Calu3 (cell line): ENCODE results near the gene CAVIN2. TPM values are rescaled to one million over a fixed set of nuclear protein-coding genes. Genes with fewer than 3 reads are reported as not detected.

ENCODE experiments used
- BruUV-seq: library from RNA; stranded (reverse); fragments of 400-500 nt; replicated peaks from 2 replicates; lab custom pipeline; 2021; lab: Mats Ljungman, UMichigan
- CTCF ChIA-PET: fragments of 300-600 bp; sonication (Branson Sonifier 250); formaldehyde crosslinking; loops from one replicate; lab custom pipeline; 2022; ENCODE audit warnings: antibody characterized with exemption; lab: Charles Lee
- DNase-seq: peaks from one replicate; pipeline ENCODE4 v3.0.0; 2022
- H3K27ac Mint-ChIP-seq: one replicate; pipeline ENCODE4 v1.8.0; 2022; ENCODE audit warnings: mixed read lengths; ENCODE audit not compliant: unreplicated experiment
- H3K27me3 Mint-ChIP-seq: one replicate; pipeline ENCODE4 v1.8.0; 2022; ENCODE audit warnings: mixed read lengths; ENCODE audit not compliant: unreplicated experiment
- H3K36me3 Mint-ChIP-seq: one replicate; pipeline ENCODE4 v1.8.0; 2022; ENCODE audit warnings: mild to moderate bottlenecking, moderate library complexity, mixed read lengths; ENCODE audit not compliant: insufficient read depth, unreplicated experiment
- H3K4me1 Mint-ChIP-seq: one replicate; pipeline ENCODE4 v1.8.0; 2022; ENCODE audit warnings: mild to moderate bottlenecking, low read depth, mixed read lengths; ENCODE audit not compliant: unreplicated experiment
- H3K4me3 Mint-ChIP-seq: one replicate; pipeline ENCODE4 v1.8.0; 2022; ENCODE audit warnings: mild to moderate bottlenecking, low read depth, moderate library complexity, mixed read lengths; ENCODE audit not compliant: unreplicated experiment
- H3K9me3 Mint-ChIP-seq: one replicate; pipeline ENCODE4 v1.8.0; 2022; ENCODE audit warnings: low read depth, mixed read lengths; ENCODE audit not compliant: unreplicated experiment
- intact Hi-C: fragments of 100-400 bp; cut with micrococcal nuclease; formaldehyde crosslinking; loops from one replicate; pipeline ENCODE4 v1.10.0; 2022; ENCODE audit not compliant: unreplicated experiment
- total RNA-seq: library from RNA; stranded (reverse); gene quantifications from 2 replicates; pipeline ENCODE4 v1.2.3, GENCODE V29; 2022
- TF ChIP-seq, protein P1 (sequence below): fragments of 200-600 bp; IDR thresholded peaks from one replicate; pipeline ENCODE4 v1.8.0; 2022; ENCODE audit warnings: antibody characterized with exemption; ENCODE audit not compliant: unreplicated experiment

Gene CAVIN2
- total RNA-seq, 1 experiment from 2014 or later: not detected

DNA sequence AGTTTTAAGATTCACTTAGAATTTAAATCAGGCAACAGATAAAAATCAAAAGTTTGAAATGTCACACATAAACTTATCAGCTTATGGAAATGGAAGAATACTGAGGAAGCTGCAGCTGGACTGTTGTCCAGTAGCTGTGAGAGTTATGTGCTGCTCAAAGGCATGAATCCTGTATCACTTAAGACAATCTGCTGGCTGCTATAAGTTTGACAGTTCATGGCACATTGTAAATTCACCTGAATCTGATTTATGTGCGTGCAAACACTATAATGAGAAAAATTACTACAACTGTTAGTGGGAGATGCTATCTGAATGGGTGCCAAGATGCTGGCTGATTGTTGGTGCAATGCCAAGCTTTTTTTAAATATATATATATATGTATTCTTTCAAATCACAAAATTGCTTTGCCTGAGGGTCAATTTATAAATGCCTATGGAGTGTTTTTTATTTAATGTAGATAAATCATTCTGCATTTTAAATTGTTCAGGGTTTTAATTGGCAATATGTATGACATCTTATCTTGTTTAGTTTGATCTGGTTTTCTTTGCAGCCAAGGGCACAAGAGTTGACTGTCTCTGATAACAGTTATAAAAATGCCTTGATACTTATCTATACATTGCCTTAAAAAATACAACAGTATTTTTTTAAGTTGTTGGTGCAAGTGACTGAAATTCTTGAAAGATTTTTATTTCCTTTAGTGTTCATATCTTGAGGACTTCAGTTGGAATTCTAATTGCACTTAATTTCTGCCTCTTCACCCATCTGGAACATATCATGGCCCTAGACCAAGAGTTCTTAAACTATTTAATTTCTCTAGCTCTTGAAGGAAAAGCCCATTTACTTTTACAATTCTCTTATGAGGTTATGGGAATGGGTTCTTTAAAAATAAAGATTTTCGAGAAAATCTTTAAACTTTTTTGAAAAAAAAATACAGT lies 48.7 kb downstream of the CAVIN2 start:
- no peak overlapping the region for H3K4me3 Mint-ChIP-seq
- intact Hi-C loops: no loop called here
- CTCF ChIA-PET: no interaction called here
- no peaks in the 10 kb centered on the region for H3K36me3 Mint-ChIP-seq
- no peak for DNase-seq
- H3K27ac Mint-ChIP-seq: no peak overlapping the region
- TF ChIP-seq, protein P1, sequence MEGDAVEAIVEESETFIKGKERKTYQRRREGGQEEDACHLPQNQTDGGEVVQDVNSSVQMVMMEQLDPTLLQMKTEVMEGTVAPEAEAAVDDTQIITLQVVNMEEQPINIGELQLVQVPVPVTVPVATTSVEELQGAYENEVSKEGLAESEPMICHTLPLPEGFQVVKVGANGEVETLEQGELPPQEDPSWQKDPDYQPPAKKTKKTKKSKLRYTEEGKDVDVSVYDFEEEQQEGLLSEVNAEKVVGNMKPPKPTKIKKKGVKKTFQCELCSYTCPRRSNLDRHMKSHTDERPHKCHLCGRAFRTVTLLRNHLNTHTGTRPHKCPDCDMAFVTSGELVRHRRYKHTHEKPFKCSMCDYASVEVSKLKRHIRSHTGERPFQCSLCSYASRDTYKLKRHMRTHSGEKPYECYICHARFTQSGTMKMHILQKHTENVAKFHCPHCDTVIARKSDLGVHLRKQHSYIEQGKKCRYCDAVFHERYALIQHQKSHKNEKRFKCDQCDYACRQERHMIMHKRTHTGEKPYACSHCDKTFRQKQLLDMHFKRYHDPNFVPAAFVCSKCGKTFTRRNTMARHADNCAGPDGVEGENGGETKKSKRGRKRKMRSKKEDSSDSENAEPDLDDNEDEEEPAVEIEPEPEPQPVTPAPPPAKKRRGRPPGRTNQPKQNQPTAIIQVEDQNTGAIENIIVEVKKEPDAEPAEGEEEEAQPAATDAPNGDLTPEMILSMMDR: no peak
- H3K9me3 Mint-ChIP-seq: no peaks in the 10 kb centered on the region
- H3K27me3 Mint-ChIP-seq: no peaks in the 10 kb centered on the region
- no peaks in the 10 kb centered on the region for H3K4me1 Mint-ChIP-seq
- BruUV-seq: no TSS peak

DNA sequence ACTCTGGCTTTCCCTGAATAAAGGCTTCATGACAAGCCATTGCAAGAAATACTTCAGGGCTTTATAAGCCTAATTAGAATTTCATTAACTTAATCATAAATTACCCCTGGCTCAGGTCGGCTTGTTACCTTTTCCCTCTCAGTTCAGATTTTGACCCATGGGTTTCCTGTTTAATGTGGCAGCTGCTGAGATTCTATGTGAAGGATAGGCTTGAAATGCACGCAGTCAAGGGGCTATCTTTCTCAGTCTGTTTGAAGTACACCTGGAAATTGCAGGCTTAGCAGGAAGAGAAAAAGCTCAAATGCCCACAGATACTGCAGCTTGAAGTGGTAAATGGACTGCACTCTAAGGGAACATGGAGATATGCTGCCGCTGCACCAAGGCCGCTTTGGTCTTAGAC lies 49.4 kb downstream of the CAVIN2 start:
- CTCF ChIA-PET: no interaction called here
- intact Hi-C loops: no loop called here
- no peak for DNase-seq
- Mint-ChIP-seq H3K27me3 (no peaks in the 10 kb centered on the region), H3K9me3 (no peaks in the 10 kb centered on the region), H3K4me1 (no peaks in the 10 kb centered on the region), H3K4me3 (no peak overlapping the region), H3K27ac (no peak overlapping the region), H3K36me3 (no peaks in the 10 kb centered on the region)
- BruUV-seq: no TSS peak
- TF ChIP-seq, protein P1: no peak

DNA sequence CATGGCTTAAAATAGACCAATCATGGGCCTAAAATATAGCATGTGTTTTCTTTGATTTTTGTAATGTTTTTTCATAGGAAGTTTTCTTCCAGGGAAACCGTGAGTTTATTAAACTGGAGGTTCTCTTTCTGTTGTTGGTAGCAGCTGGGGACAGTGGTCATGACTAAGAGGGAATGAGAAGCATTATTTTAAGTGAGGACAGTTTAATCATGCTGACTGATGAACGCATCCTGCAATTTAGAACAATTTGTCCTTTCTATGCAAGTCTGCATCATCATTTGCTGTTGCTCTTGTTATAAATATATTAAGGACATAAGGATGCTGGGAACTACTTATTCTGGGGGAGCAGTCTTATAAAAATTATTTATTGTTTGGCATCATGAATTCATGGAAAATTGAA lies 51.2 kb downstream of the CAVIN2 start:
- no peak overlapping the region for H3K27ac Mint-ChIP-seq
- intact Hi-C loops: no loop called here
- no peak for DNase-seq
- no peaks in the 10 kb centered on the region for H3K36me3 Mint-ChIP-seq
- no TSS peak for BruUV-seq
- H3K4me1 Mint-ChIP-seq: no peaks in the 10 kb centered on the region
- CTCF ChIA-PET: no interaction called here
- H3K27me3 Mint-ChIP-seq: no peaks in the 10 kb centered on the region
- H3K4me3 Mint-ChIP-seq: no peak overlapping the region
- TF ChIP-seq, protein P1: no peak
- H3K9me3 Mint-ChIP-seq: no peaks in the 10 kb centered on the region

DNA sequence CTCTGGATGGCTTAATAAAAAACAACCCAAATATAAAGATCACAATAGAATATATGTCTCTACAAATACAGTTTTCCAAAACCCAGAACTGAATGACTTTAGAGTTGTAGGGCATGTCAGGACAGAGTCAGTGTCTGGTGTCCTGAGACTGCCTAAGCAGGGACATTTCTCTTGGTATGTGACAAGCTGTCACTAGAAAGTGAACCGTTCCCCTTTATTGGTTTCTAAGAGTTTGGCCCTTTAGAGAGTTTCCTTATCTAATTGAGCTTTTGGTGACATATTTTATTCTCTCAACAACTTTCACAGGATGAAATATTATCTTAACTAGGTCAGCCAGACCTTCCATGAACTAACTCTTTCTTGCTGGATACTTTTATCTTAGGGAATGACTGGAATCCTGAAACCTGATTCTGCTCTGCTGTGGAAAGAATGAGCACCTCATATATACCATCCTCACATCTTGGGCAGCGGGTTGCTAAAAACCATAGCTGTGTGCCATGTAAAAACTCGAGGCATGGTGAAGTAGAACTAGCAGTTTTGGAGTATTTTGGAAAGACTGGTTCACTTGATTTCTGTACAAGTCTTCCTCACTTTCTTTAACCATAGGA lies 54.8 kb downstream of the CAVIN2 start:
- intact Hi-C loops: no loop called here
- CTCF ChIA-PET: no interaction called here
- H3K27me3 Mint-ChIP-seq: no peaks in the 10 kb centered on the region
- TF ChIP-seq, protein P1: no peak
- no peaks in the 10 kb centered on the region for H3K4me1 Mint-ChIP-seq
- no peak overlapping the region for H3K4me3 Mint-ChIP-seq
- no peaks in the 10 kb centered on the region for H3K36me3 Mint-ChIP-seq
- H3K9me3 Mint-ChIP-seq: no peaks in the 10 kb centered on the region
- no TSS peak for BruUV-seq
- H3K27ac Mint-ChIP-seq: no peak overlapping the region
- no peak for DNase-seq
